ENCODE measurements around the gene CDK7. TPM values are rescaled to one million over a fixed set of nuclear protein-coding genes. Genes with fewer than 3 reads are reported as not detected.
A peak's percentile ranks its signal among the peaks of the same experiment; 100 is the strongest.

CDK7 gene
- total and polyA plus RNA-seq, 9 of the 15 experiments (the other 6 are each of a cell fraction or from before 2014, with no cell fraction given), result 41.7 to 143 (median 65.3) TPM

GRCh38 chr5:69234457-69235268 lies at the start of gene CDK7 (continued):
- no peak for TF ChIP-seq CREB3 (tag; conservative IDR thresholded peaks at IDR 0.05; ENCODE audit: low read depth)
- TF ChIP-seq ARID4B (CRISPR knock-in tag; IDR thresholded peaks at IDR 0.05), result peak; percentile 97
- peak; percentile 55; the same call in 1 of the 2 replicates for TF ChIP-seq GTF2F1 (IDR thresholded peaks at IDR 0.05; ENCODE audit: low read depth, low read length)
- TF ChIP-seq ATF6 (CRISPR knock-in tag; IDR thresholded peaks at IDR 0.05), result peak; percentile 69; the same call in 1 of the 2 replicates
- TF ChIP-seq E2F6 (IDR thresholded peaks at IDR 0.05; ENCODE audit: borderline replicate concordance in 1 of 2, extremely low read depth in 1 of 2, insufficient read depth in 1 of 2, insufficient read length in 1 of 2, low read depth in 1 of 2, low read length in 1 of 2, poor library complexity in 1 of 2, severe bottlenecking in 1 of 2), result peak in 1 of 2 experiments; percentile 34
- peak; percentile 86 for TF ChIP-seq XRCC5 (IDR thresholded peaks at IDR 0.05; ENCODE audit: low read depth, low read length)
- no peak for TF ChIP-seq TRIM28 (IDR thresholded peaks at IDR 0.05)
- TF ChIP-seq SMAD2 (IDR thresholded peaks at IDR 0.05; ENCODE audit: low read depth, low read length), result no peak
- peak; percentile 32; the same call in 1 of the 2 replicates for TF ChIP-seq JUND (IDR thresholded peaks at IDR 0.05; ENCODE audit: borderline replicate concordance, low read depth, low read length)
- peak; percentile 29; the same call in 2 of the 3 replicates for TF ChIP-seq JUND (tag; IDR thresholded peaks at IDR 0.05; ENCODE audit: borderline replicate concordance, low read depth, low read length)
- TF ChIP-seq SIN3A (IDR thresholded peaks at IDR 0.05; ENCODE audit: borderline replicate concordance in 2 of 2, control insufficient read depth in 1 of 2, low read depth in 2 of 2, low read length in 2 of 2), result peak; percentile 95 to 99
- TF ChIP-seq MAFG (tag; conservative IDR thresholded peaks at IDR 0.05), result peak; percentile 50
- no peak for TF ChIP-seq ZC3H4 (CRISPR knock-in tag; IDR thresholded peaks at IDR 0.05; ENCODE audit: borderline replicate concordance)
- no peak for TF ChIP-seq HMG20B (CRISPR knock-in tag; IDR thresholded peaks at IDR 0.05)
- peak; percentile 45 for TF ChIP-seq TAF9B (IDR thresholded peaks at IDR 0.05; ENCODE audit: partially characterized antibody)
- no peak for TF ChIP-seq STAT5B (CRISPR knock-in tag; IDR thresholded peaks at IDR 0.05)
- no peak for TF ChIP-seq ILK (tag; IDR thresholded peaks at IDR 0.05; ENCODE audit: borderline replicate concordance, low read depth)
- no peak for TF ChIP-seq GTF2A2 (tag; IDR thresholded peaks at IDR 0.05)

Data from K562 (cell line).